Measurements from ENCODE around the gene ELAC1.
A peak's percentile ranks its signal among the peaks of the same experiment; 100 is the strongest.

The ELAC1 gene

DNA sequence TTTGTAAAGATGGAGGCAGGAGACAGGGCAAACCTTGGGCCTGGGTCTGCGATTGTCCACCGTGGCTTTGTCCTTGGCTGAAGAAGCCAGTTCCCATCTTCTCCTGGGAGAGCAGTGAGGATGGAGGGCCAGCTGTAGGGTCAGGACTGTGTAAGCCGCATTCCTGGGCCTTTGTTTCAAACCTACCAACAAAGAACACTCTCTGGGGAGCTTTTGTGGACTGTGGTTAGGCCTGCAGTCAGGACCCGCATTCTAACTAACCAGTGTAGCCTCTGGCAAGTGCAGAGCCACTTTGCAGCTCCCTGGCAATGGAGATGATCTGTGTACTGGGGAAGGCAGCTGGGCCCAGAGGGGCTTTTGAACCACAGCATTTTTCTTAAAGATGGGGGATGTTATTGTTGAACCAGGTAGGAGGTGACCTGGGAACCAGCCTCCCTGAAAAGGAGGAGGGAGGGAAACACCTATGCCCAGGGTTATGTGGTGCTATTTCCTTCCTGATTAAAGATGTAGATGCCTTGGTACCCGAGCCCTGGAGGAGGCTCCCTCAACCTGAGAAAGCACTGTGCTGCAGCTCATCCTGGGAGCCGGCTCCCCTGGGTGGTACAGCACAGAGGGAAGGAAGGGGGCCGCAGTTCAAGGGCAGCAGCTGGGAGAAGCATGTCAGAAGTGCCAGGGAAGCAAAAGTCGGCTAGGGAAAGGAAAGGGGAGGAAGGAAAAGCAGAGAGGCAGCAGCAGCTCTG is 49.5 kb downstream of the ELAC1 start:
- DNase-seq (ENCODE audit: low read depth) = no peak

DNA sequence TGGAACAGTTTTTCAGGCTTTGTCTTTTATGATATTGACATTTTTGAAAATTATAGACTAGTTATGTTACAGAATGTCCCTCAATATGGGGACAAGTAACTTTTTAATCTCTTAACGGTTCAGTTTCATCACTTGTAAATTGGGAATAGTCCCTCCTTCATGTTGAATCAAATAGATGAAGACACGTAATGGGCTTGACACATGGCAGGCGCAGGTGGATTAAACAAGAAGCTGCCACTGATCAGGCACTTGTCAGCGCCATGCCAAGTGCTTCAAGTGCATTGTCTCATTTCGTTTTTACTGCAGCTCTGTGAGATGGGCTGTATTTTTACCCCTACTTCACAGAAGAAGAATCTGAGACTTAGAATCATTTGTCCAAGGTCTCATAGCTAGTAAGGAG is 52.7 kb downstream of the ELAC1 start:
- no peak for DNase-seq (ENCODE audit: low read depth)

DNA sequence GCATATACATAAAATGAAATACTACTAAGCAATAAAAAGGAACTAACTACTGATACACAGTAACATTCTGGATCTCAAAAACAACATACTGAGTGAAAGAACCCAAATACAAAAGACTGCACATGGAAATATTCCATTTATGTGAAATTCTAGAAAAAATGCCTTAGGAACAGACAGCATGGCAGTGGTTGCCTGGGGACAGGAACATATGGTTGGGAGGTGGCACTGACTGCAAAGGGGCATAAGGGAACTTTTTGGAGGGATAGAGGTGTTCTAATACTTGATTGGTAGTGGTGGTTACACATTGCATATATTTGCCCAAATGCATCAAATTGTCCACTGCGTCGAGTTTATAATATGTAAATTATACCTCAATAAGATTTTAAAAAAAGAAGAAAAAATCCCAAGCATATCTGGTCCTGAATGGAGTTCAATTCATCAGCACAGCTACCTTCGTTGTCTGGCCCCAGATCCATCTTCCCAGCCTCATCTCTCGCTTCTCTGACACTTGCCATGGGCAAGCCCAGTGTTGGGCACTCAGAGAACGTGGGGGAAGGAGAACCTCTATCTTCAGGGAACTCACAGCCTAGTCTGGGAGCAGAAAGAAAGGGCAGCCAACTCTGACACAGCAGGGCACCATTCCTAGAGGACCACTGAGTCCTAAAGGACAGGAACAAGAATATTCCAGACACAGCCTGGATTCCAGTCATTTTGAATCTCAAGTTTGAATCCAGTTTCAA is 53.6 kb downstream of the ELAC1 start:
- no peak for DNase-seq (ENCODE audit: low read depth)

DNA sequence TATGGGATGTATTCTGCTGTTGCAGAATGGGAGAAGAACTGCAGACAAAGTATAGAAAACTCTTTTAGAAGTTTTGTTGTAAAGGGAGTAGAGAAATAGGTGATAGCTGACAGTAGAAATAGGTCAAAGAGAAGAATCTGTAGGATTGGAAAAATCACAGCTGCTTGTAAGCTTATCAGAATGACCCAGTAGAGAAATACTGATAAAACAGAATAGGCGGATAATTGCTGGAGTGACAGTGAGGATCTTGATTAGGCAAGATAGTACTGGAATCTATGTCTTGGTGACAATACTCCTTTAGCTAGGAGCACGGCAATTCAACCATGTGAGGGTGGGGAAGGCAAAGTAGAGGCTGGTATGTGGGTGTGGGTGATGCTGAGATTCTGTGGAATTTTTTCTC is 57.7 kb downstream of the ELAC1 start:
- DNase-seq (ENCODE audit: low read depth) = no peak

DNA sequence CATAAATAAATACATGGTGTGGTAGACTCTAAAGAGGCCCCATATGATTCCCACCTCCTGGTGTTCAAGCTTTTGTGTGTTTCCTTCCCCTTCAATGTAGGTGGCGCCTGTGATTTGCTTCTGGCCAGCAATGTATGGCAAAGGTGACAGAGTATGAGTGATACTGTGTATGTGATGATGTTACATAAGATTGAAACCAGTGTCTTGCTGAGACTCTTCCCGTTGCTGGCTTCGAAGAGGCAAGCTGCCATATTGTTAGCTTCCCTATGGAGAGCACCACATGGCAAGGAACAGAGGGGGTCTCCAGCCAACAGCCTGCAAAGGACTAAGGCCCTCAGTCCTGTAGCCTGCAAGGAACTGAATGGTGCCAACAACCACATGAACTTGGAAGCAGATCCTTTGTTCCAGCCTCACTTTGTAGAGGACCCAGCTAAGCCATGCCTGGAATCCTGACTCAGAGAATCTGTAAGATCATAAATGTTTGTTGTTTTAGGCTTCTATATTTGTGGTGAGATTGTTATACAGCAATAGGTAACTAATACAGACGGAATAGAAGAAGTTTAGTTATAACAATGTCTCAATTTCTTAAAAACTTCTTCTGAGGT is 60.5 kb downstream of the ELAC1 start:
- peak; percentile 51 for DNase-seq (ENCODE audit: low read depth)

DNA sequence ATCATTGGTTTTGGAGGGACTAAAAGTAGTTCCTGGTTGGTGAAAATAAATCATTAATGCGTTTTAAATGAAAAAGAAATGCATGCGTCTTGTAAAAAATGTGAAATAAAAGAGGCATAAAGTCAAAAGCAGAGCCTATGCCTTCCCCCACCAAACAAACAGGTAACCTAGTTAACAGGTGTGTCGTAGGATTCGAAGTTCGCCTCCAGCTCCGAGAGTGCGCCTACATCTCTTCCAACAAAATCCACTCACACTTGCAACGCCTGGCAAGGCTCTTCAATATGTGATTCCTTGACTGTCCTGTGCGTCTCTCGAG is 61.5 kb downstream of the ELAC1 start:
- DNase-seq (ENCODE audit: low read depth) = no peak

DNA sequence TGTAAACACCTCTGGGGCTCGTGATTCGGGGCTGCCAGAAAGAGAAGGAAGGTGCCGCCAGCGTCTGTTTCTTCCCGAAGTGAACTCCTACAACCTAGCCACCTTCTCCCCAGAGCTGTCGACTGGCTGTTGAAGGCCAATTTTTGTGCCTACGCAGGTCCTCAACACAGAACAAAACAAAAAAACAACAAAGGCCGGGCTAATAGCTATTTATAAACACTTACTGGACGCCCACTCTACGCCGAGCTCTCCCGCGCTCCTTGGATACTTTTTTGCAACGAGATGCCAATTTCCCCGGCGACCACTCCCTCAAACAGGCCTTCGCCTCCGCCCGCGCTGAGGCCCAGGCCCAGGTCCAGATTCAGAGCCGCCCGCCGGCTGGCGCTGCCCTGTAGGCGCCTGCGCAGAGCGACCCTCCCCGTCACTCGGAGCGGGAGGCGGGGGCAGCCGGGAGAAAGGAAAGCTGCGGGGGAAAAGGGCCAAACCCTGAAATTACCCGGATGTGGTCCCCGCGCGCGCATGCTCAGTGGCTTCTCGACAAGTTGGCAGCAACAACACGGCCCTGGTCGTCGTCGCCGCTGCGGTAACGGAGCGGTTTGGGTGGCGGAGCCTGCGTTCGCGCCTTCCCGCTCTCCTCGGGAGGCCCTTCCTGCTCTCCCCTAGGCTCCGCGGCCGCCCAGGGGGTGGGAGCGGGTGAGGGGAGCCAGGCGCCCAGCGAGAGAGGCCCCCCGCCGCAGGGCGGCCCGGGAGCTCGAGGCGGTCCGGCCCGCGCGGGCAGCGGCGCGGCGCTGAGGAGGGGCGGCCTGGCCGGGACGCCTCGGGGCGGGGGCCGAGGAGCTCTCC is 62.1 kb downstream of the ELAC1 start, which contains the start of gene SMAD4:
Gene SMAD4 (plus strand): TSS at position 520 of the 843 bp plus-strand sequence. CDS start 16,834 bp downstream, outside the sequence.
- peak; percentile 96 for DNase-seq (ENCODE audit: low read depth)

DNA sequence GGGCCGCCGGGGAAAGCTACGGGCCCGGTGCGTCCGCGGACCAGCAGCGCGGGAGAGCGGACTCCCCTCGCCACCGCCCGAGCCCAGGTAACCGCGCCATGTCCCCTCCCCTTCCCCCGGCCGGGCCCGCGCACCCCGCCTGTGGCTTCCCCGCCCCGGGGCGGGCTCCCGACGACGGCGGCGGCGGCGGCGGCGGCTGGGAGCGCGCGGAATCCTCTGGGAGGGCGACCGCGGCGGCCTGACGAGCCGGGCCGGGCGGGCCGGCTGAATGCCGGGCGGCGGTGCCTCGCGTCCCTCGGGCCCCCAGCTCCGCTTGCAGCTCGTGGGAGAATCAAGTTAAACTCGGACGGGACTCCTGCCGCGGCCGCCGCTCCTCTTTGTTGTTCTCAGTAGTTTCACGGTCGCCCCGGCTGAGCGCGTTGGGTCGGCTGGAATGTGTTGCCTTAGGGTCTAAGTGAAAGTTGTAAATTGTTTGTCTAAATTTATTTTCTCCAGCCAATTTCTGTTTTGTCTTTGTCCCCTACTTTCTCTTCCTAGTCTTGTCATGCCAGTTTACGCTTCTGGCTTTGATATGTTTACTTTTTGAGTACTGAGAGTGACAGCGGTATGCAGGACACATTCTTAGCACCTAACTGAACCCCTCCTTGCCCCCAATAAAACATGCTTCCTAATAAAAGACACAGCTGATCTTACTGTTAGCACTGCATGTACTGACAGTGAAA is 62.9 kb downstream of the ELAC1 start:
- peak; percentile 72 for DNase-seq (ENCODE audit: low read depth)

DNA sequence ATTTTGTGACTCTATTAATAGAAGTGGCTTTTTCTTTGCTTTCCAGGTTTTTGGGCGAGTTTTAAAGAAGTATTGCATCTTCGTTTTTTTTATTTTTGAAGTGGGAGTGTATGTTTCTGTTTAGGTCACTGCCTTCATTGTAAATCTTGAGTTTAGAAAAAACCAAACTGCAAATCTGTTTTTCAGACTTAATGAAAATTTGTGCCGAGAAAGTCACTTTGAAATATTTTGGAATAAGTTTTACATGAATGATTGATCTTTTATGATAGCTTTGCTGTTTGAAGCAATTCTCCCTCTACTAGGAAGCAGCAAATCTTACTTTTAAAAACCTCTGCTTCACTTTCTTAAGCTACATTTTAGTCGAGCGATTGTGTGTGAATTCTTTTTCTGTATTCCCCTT is 64.4 kb downstream of the ELAC1 start:
- DNase-seq (ENCODE audit: low read depth) = no peak

DNA sequence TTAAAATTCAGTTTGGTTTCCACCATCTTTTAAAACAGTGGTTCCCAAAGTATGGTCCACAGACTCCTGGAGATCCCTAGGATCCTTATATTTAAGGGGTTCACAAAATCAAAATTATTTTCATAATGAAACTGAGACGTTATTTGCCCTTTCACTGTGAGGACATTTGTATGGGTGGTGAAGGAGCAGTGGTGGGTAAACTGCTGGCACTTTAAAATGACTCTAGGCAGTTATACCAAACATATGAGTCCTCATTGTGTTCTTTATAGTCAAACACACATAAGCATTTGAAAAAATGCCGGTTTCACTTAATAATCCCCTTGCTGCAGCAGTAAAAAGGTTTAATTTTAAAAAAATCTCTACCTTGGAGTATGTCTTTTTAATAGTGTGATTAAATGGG is 69.4 kb downstream of the ELAC1 start:
- DNase-seq (ENCODE audit: low read depth) = no peak

Measured in EH (cell line).